HCT116 (cell line): ENCODE data around the gene MATR3. TPM values are rescaled to one million over a fixed set of nuclear protein-coding genes. Genes with fewer than 3 reads are reported as not detected.

ENCODE experiments used
- ATAC-seq: fragments of 200-7000 bp; cut with Tn5 transposase; 2 replicates; pipeline ENCODE4 v1.9.1; 2020; ENCODE audit warnings: mild to moderate bottlenecking, moderate library complexity
- BruUV-seq: library from RNA; stranded (reverse); fragments of 400-500 nt; replicated peaks from 2 replicates; lab custom pipeline; 2021; lab: Mats Ljungman, UMichigan
- CTCF ChIA-PET: fragments of 300-600 bp; sonication (Branson Sonifier 250); formaldehyde crosslinking; loops from one replicate; lab custom pipeline; 2021; ENCODE audit warnings: antibody characterized with exemption; lab: Charles Lee
- POLR2A ChIA-PET: fragments of 300-600, 350-600 bp; sonication (Branson Sonifier 250); formaldehyde crosslinking; loops from one replicate; lab custom pipeline; 2021; ENCODE audit warnings: antibody characterized with exemption; lab: Charles Lee
- RAD21 ChIA-PET, 2 experiments: fragments of 300-600 bp; sonication (Branson Sonifier 250); formaldehyde crosslinking; loops; one replicate each; lab custom pipeline; 2023; ENCODE audit warnings: low total read pairs in 2 of 2; ENCODE audit not compliant: uncharacterized antibody in 2 of 2, unreplicated experiment in 2 of 2, low non-redundant PET in 1 of 2; lab: Charles Lee
- DNase-seq: peaks from one replicate; pipeline ENCODE4 v3.0.0-alpha.2; 2010; ENCODE audit warnings: low read depth, low spot score
- H2AFZ ChIP-seq: fragments of 200-600 bp; shearing (Covaris generic), sonication (generic); 2 replicates; pipeline ENCODE4 v1.6.1; 2017; ENCODE audit warnings: low read depth, mixed run types, mixed read lengths, antibody characterized with exemption, low read length; ENCODE audit not compliant: poor library complexity, severe bottlenecking
- H3K27ac ChIP-seq: 2 replicates; pipeline ENCODE4 v1.5.1; 2012; ENCODE audit warnings: low read depth, low read length
- H3K27me3 ChIP-seq: fragments of 200-600 bp; sonication (generic); 2 replicates; pipeline ENCODE4 v1.6.1; 2016; ENCODE audit warnings: mixed run types, low read length, mixed read lengths; ENCODE audit not compliant: insufficient read depth
- H3K36me3 ChIP-seq, 2 experiments: fragments of 200-500 bp in 1 of 2; fragments of 200-600 bp in 1 of 2; sonication (Bioruptor generic) in 1 of 2; sonication (generic) in 1 of 2; 2 replicates each; pipeline versions ENCODE4 v1.5.1 to v1.6.1; 2014 to 2016; ENCODE audit warnings: low read length in 2 of 2, inconsistent platforms in 1 of 2, mixed read lengths in 1 of 2, mixed run types in 1 of 2; ENCODE audit not compliant: insufficient read depth in 2 of 2, control insufficient read depth in 1 of 2
- H3K4me1 ChIP-seq, 2 experiments: fragments of 200-600 bp in 1 of 2; sonication (generic) in 1 of 2; 2 replicates each; pipeline versions ENCODE4 v1.5.1 to v1.6.1; 2012 to 2017; ENCODE audit warnings: low read length in 2 of 2, inconsistent platforms in 1 of 2, mild to moderate bottlenecking in 1 of 2, mixed read lengths in 1 of 2, mixed run types in 1 of 2, moderate library complexity in 1 of 2; ENCODE audit not compliant: insufficient read depth in 2 of 2, control insufficient read depth in 1 of 2
- H3K4me2 ChIP-seq: fragments of 200-600 bp; sonication (generic); 2 replicates; pipeline ENCODE4 v1.6.1; 2017; ENCODE audit warnings: mixed run types, low read length, mixed read lengths
- H3K4me3 ChIP-seq, 2 experiments: fragments of 200-600 bp in 1 of 2; sonication (generic) in 1 of 2; replicated peaks in 1 of 2; 2 replicates each; pipeline ENCODE4 v1.5.1; 2011 to 2016; ENCODE audit warnings: low read length in 2 of 2, control low read depth in 1 of 2, low read depth in 1 of 2, mild to moderate bottlenecking in 1 of 2, mixed read lengths in 1 of 2, mixed run types in 1 of 2
- H3K79me2 ChIP-seq: fragments of 200-600 bp; sonication (generic); 2 replicates; pipeline ENCODE4 v1.6.1; 2017; ENCODE audit warnings: mild to moderate bottlenecking, mixed run types, low read length, moderate library complexity, mixed read lengths; ENCODE audit not compliant: insufficient read depth
- H3K9ac ChIP-seq: fragments of 200-600 bp; sonication (generic); 2 replicates; pipeline ENCODE4 v1.6.1; 2016; ENCODE audit warnings: low read length, mixed read lengths
- H3K9me2 ChIP-seq: fragments of 200-600 bp; sonication (generic), shearing (Covaris generic); 2 replicates; pipeline ENCODE4 v1.6.1; 2017; ENCODE audit warnings: mixed run types, mild to moderate bottlenecking, moderate library complexity; ENCODE audit not compliant: insufficient read depth
- H3K9me3 ChIP-seq, 2 experiments: fragments of 200-500 bp in 1 of 2; fragments of 200-600 bp in 1 of 2; sonication (Bioruptor generic) in 1 of 2; sonication (generic) in 1 of 2; 2 replicates each; pipeline ENCODE4 v1.6.1; 2014 to 2017; ENCODE audit warnings: low read length in 2 of 2, mixed read lengths in 2 of 2, inconsistent platforms in 1 of 2, low read depth in 1 of 2, mild to moderate bottlenecking in 1 of 2, mixed run types in 1 of 2, moderate library complexity in 1 of 2; ENCODE audit not compliant: control insufficient read depth in 1 of 2, insufficient read depth in 1 of 2
- H4K20me1 ChIP-seq: fragments of 200-600 bp; sonication (generic), shearing (Covaris generic); 2 replicates; pipeline ENCODE4 v1.6.1; 2017; ENCODE audit warnings: mixed run types, mild to moderate bottlenecking, moderate library complexity; ENCODE audit not compliant: insufficient read depth
- CBX3 ChIP-seq: IDR thresholded peaks from 2 replicates; pipeline ENCODE4 v1.6.1; 2012; ENCODE audit warnings: low read depth
- CEBPB ChIP-seq: IDR thresholded peaks from 2 replicates; pipeline ENCODE4 v1.6.1; 2012; ENCODE audit warnings: low read depth
- EGR1 ChIP-seq: IDR thresholded peaks from 2 replicates; pipeline ENCODE4 v1.6.1; 2012; ENCODE audit warnings: low read depth
- ELF1 ChIP-seq: IDR thresholded peaks from 2 replicates; pipeline ENCODE4 v1.6.1; 2012; ENCODE audit warnings: low read depth, borderline replicate concordance
- EZH2 ChIP-seq: fragments of 200-600 bp; sonication (generic); IDR thresholded peaks from 2 replicates; pipeline ENCODE4 v1.6.1; 2017; ENCODE audit warnings: antibody characterized with exemption, mixed run types
- EZH2phosphoT487 ChIP-seq: fragments of 200-600 bp; IDR thresholded peaks from 2 replicates; pipeline ENCODE4 v1.6.1; 2018; ENCODE audit warnings: antibody characterized with exemption, borderline replicate concordance
- FOSL1 ChIP-seq: IDR thresholded peaks from 2 replicates; pipeline ENCODE4 v1.6.1; 2012; ENCODE audit warnings: low read depth
- JUND ChIP-seq: IDR thresholded peaks from 2 replicates; pipeline ENCODE4 v1.6.1; 2012
- POLR2AphosphoS5 ChIP-seq: IDR thresholded peaks from 2 replicates; pipeline ENCODE4 v1.6.1; 2011; ENCODE audit warnings: mild to moderate bottlenecking, low read depth, low read length, moderate library complexity
- SIN3A ChIP-seq: IDR thresholded peaks from 2 replicates; pipeline ENCODE4 v1.6.1; 2012; ENCODE audit warnings: low read depth
- SP1 ChIP-seq: IDR thresholded peaks from 2 replicates; pipeline ENCODE4 v1.6.1; 2012; ENCODE audit warnings: low read depth
- SRF ChIP-seq: IDR thresholded peaks from 2 replicates; pipeline ENCODE4 v1.6.1; 2012; ENCODE audit warnings: low read depth
- YY1 ChIP-seq: IDR thresholded peaks from 2 replicates; pipeline ENCODE4 v1.6.1; 2011; ENCODE audit warnings: low read length, low read depth, moderate library complexity, mild to moderate bottlenecking; ENCODE audit not compliant: insufficient replicate concordance; ENCODE audit errors: extremely low read depth
- ZNF274 ChIP-seq: fragments of 200-500 bp; sonication (Bioruptor generic); IDR thresholded peaks from 2 replicates; pipeline ENCODE4 v1.6.1; 2014; ENCODE audit warnings: mild to moderate bottlenecking, low read depth, low read length, inconsistent platforms
- intact Hi-C: fragments of 100-400 bp; cut with micrococcal nuclease; formaldehyde crosslinking; loops from 2 replicates; pipeline ENCODE4 v1.10.0; 2022
- total RNA-seq: library from RNA; stranded (reverse); gene quantifications from one replicate; pipeline ENCODE4 v1.2.1, GENCODE V29; 2021; ENCODE audit not compliant: unreplicated experiment
- TF ChIP-seq, protein P1 (sequence below): IDR thresholded peaks from 2 replicates; pipeline ENCODE4 v1.6.1; 2012; ENCODE audit warnings: low read depth
- TF ChIP-seq, protein P2 (sequence below): IDR thresholded peaks from 2 replicates; pipeline ENCODE4 v1.6.1; 2012

The MATR3 gene
- total RNA-seq, 1 experiment from 2014 or later = 123 TPM

DNA sequence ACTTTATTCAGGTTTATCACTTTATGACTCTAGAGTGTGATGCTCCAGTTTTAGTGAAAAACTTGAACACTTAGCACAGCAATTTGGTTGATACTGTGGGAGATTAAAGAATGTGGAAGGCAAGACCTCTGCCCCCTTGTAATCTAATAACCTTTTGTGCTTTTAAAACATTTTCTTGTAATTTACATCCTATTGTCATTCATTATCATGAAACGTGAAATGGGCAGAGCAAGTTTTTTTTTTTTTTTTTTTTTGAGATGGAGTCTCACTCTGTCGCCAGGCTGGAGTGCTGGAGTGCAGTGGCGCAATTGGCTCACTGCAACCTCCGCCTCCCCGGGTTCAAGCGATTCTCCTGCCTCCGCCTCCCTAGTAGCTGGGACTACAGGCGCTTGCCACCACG, 49.9 kb downstream of the MATR3 start (continued):
- TF ChIP-seq, protein P1, sequence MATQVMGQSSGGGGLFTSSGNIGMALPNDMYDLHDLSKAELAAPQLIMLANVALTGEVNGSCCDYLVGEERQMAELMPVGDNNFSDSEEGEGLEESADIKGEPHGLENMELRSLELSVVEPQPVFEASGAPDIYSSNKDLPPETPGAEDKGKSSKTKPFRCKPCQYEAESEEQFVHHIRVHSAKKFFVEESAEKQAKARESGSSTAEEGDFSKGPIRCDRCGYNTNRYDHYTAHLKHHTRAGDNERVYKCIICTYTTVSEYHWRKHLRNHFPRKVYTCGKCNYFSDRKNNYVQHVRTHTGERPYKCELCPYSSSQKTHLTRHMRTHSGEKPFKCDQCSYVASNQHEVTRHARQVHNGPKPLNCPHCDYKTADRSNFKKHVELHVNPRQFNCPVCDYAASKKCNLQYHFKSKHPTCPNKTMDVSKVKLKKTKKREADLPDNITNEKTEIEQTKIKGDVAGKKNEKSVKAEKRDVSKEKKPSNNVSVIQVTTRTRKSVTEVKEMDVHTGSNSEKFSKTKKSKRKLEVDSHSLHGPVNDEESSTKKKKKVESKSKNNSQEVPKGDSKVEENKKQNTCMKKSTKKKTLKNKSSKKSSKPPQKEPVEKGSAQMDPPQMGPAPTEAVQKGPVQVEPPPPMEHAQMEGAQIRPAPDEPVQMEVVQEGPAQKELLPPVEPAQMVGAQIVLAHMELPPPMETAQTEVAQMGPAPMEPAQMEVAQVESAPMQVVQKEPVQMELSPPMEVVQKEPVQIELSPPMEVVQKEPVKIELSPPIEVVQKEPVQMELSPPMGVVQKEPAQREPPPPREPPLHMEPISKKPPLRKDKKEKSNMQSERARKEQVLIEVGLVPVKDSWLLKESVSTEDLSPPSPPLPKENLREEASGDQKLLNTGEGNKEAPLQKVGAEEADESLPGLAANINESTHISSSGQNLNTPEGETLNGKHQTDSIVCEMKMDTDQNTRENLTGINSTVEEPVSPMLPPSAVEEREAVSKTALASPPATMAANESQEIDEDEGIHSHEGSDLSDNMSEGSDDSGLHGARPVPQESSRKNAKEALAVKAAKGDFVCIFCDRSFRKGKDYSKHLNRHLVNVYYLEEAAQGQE = no peak

DNA sequence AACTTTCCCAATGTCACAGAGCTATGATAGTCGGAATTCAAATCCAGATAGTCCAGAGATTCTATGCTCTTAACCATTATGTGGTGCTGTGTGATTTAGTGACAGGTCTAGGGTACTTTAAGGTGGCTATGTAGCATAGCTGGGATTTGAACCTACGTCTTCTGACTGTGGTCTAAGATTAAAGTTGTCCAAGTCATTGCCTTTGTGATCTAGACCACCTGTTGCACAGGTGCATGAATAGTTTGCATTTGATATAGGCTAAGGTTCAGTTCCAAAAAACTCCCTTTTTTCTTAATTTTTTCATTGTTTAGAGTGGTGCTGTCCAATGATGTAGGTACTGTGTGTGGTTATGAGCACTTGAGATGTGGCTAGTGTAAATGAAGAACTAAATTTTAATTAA, 50.6 kb downstream of the MATR3 start:
- H2AFZ ChIP-seq = no peak overlapping the region
- H4K20me1 ChIP-seq = peaks cover 6% of the 10 kb centered on the region; the same call in 1 of the 2 replicates
- H3K36me3 ChIP-seq = 0 out of 4 replicates have a peak, but pooled peaks cover 4% of the 10 kb centered on the region in 2 experiments
- H3K9me3 ChIP-seq = no peaks in the 10 kb centered on the region
- no peak for DNase-seq
- H3K9ac ChIP-seq = no peak overlapping the region
- intact Hi-C loops = no loop called here
- TF ChIP-seq, protein P2, sequence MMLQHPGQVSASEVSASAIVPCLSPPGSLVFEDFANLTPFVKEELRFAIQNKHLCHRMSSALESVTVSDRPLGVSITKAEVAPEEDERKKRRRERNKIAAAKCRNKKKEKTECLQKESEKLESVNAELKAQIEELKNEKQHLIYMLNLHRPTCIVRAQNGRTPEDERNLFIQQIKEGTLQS = no peak
- no peak for TF ChIP-seq SIN3A
- no peak for TF ChIP-seq ZNF274
- no peak for TF ChIP-seq ELF1
- no peak for TF ChIP-seq CBX3
- TF ChIP-seq YY1 = no peak
- no peak for TF ChIP-seq JUND
- no peak for TF ChIP-seq EGR1
- TF ChIP-seq, protein P1 = no peak
- TF ChIP-seq EZH2phosphoT487 = no peak
- no peak for TF ChIP-seq POLR2AphosphoS5
- no peak for TF ChIP-seq SP1
- TF ChIP-seq CEBPB = no peak
- no peak for TF ChIP-seq SRF
- no peak for TF ChIP-seq FOSL1
- no peak for TF ChIP-seq EZH2
- H3K79me2 ChIP-seq = peaks cover 74% of the 10 kb centered on the region
- no peaks in the 10 kb centered on the region for H3K27me3 ChIP-seq
- BruUV-seq = no TSS peak
- H3K4me1 ChIP-seq = peaks cover 4 to 16% of the 10 kb centered on the region in 2 experiments; a peak in 3 of 4 replicates
- no peaks in the 10 kb centered on the region for H3K9me2 ChIP-seq
- no peak for ATAC-seq
- ChIA-PET POLR2A (no interaction called here), CTCF (no interaction called here), RAD21 (no interaction called here)
- H3K4me3 ChIP-seq = no peak overlapping the region
- H3K4me2 ChIP-seq = no peak overlapping the region
- H3K27ac ChIP-seq = no peak overlapping the region
